ENCODE measurements around the gene ACAD11. TPM values are rescaled to one million over a fixed set of nuclear protein-coding genes. Genes with fewer than 3 reads are reported as not detected.
A peak's percentile ranks its signal among the peaks of the same experiment; 100 is the strongest.

Gene ACAD11
- total and polyA plus RNA-seq, 2 experiments from 2014 or later, result 15.6 to 17.3 TPM

GRCh38 chr3:132555306-132556035 lies 104.1 kb downstream of the ACAD11 start:
- H2AFZ ChIP-seq, result no peak overlapping the region
- H3K27ac ChIP-seq, result no peak overlapping the region
- H3K36me3 ChIP-seq (ENCODE audit: low read depth), result no peaks in the 10 kb centered on the region
- H3K4me2 ChIP-seq (ENCODE audit: unreplicated experiment), result no peak overlapping the region
- H3K27me3 ChIP-seq (replicated peaks; ENCODE audit: insufficient read depth), result no peaks in the 10 kb centered on the region
- H3K79me2 ChIP-seq (ENCODE audit: insufficient read depth), result no peaks in the 10 kb centered on the region
- in situ Hi-C loops (cut with MboI), result no loop called here
- no peaks in the 10 kb centered on the region for H4K20me1 ChIP-seq (ENCODE audit: insufficient read depth)
- no peaks in the 10 kb centered on the region for H3K9me3 ChIP-seq (ENCODE audit: low read depth)
- no peaks in the 10 kb centered on the region for H3K9me2 ChIP-seq (ENCODE audit: insufficient read depth)
- no peak overlapping the region for H3K4me3 ChIP-seq
- no peak for DNase-seq
- H3F3A ChIP-seq (ENCODE audit: insufficient read depth), result peaks cover 4% of the 10 kb centered on the region
- peaks cover 6% of the 10 kb centered on the region for H3K4me1 ChIP-seq (ENCODE audit: insufficient read depth)
- H3K9ac ChIP-seq, result no peak overlapping the region
- 61 to 65% methylated on average over 5 of the region's 5 CpGs for WGBS, 2 experiments (ENCODE audit: low coverage in 1 of 2, low lambda C conversion rate in 2 of 2, missing lambda C conversion rate in 2 of 2)
- TF ChIP-seq EZH2phosphoT487 (IDR thresholded peaks at IDR 0.05; ENCODE audit: insufficient read depth, low read depth), result no peak
- TF ChIP-seq EZH2 (IDR thresholded peaks at IDR 0.05; ENCODE audit: insufficient read depth, poor library complexity, severe bottlenecking), result no peak

- in situ Hi-C loops (cut with MboI), result no loop called here
- Histone ChIP-seq H3K27me3 (replicated peaks; ENCODE audit: insufficient read depth) (no peaks in the 10 kb centered on the region), H3K9ac (no peak overlapping the region), H3K27ac (no peak overlapping the region), H3K4me2 (ENCODE audit: unreplicated experiment) (no peak overlapping the region), H3K9me3 (ENCODE audit: low read depth) (no peaks in the 10 kb centered on the region), H4K20me1 (ENCODE audit: insufficient read depth) (no peaks in the 10 kb centered on the region), H3K79me2 (ENCODE audit: insufficient read depth) (no peaks in the 10 kb centered on the region), H3K36me3 (ENCODE audit: low read depth) (no peaks in the 10 kb centered on the region), H3K9me2 (ENCODE audit: insufficient read depth) (no peaks in the 10 kb centered on the region), H3K4me1 (ENCODE audit: insufficient read depth) (peaks cover 16% of the 10 kb centered on the region), H3K4me3 (no peak overlapping the region), H3F3A (ENCODE audit: insufficient read depth) (peaks cover 14% of the 10 kb centered on the region), H2AFZ (no peak overlapping the region)
- TF ChIP-seq EZH2phosphoT487 (IDR thresholded peaks at IDR 0.05; ENCODE audit: insufficient read depth, low read depth) (no peak), EZH2 (IDR thresholded peaks at IDR 0.05; ENCODE audit: insufficient read depth, poor library complexity, severe bottlenecking) (no peak)
- no peak for DNase-seq
- WGBS, 2 experiments (ENCODE audit: low coverage in 1 of 2, low lambda C conversion rate in 2 of 2, missing lambda C conversion rate in 2 of 2), result 27 to 30% methylated on average over 8 of the region's 8 CpGs
These were observed 105.2 kb downstream of the ACAD11 start for GRCh38 chr3:132554437-132554836.

DNA sequence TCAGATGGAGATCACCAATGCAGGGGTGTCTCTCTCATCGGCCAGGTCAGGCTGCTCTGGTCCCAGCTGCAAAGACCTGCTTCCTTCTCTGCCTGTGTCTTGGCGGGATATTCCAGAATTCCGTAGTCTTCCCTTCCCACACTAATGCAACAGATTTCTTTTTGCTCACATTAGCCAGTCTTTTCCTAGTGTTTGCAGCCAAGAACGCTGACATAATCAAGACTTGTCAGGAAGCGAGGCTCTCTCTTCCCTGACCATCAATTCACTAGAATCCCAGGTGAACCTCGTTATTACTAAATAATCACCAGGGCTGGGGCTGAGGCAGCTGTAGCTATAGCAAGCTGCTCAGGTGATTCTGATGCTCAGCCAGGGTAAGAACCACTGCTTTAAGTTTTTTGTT lies 105.8 kb downstream of the ACAD11 start:
- H2AFZ ChIP-seq, result no peak overlapping the region
- H3K27me3 ChIP-seq (replicated peaks; ENCODE audit: insufficient read depth), result no peaks in the 10 kb centered on the region
- H3K9ac ChIP-seq, result no peak overlapping the region
- H3F3A ChIP-seq (ENCODE audit: insufficient read depth), result peaks cover 15% of the 10 kb centered on the region
- H3K27ac ChIP-seq, result no peak overlapping the region
- H3K4me3 ChIP-seq, result no peak overlapping the region
- TF ChIP-seq EZH2 (IDR thresholded peaks at IDR 0.05; ENCODE audit: insufficient read depth, poor library complexity, severe bottlenecking) (no peak), EZH2phosphoT487 (IDR thresholded peaks at IDR 0.05; ENCODE audit: insufficient read depth, low read depth) (no peak)
- H3K9me2 ChIP-seq (ENCODE audit: insufficient read depth), result no peaks in the 10 kb centered on the region
- no peaks in the 10 kb centered on the region for H4K20me1 ChIP-seq (ENCODE audit: insufficient read depth)
- H3K79me2 ChIP-seq (ENCODE audit: insufficient read depth), result no peaks in the 10 kb centered on the region
- WGBS, 2 experiments (ENCODE audit: low coverage in 1 of 2, low lambda C conversion rate in 2 of 2, missing lambda C conversion rate in 2 of 2), result 33 to 37% methylated on average over 6 of the region's 6 CpGs
- DNase-seq, result no peak
- in situ Hi-C loops (cut with MboI), result no loop called here
- H3K4me1 ChIP-seq (ENCODE audit: insufficient read depth), result peaks cover 18% of the 10 kb centered on the region
- H3K36me3 ChIP-seq (ENCODE audit: low read depth), result no peaks in the 10 kb centered on the region
- H3K9me3 ChIP-seq (ENCODE audit: low read depth), result no peaks in the 10 kb centered on the region
- H3K4me2 ChIP-seq (ENCODE audit: unreplicated experiment), result no peak overlapping the region

DNA sequence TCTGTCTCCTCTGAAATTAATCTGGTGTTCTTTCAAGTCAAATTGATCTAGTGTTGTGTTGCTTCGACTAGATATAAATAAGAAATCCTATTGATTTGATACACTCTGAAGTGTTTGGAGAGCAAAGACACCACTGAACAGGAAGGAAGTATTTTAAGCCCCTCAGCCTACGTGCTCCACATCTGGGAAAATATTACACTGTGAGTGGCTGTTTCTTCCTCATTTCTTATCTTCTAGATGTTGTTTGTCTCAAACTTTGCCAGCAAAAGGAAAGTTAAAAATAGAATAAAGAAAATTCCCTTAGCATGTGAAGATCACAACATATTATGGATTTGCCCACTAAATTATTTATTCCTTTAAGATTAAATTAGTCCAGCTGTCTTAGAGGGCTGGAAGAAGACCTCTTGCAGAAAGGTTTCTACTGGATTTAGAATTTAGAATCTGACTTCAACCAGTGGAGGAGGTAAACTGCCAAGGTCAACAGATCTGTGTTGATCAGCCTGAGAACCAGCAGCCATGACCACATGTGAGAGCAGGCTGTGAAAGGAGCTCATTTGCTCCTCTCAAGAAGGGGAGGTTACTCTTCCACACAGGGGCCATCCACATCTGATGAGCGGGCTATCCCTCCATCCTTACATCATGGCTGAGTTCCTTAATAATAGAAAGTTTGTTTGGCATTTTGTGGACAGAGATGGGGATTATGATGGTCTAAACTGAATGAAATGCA lies 108.9 kb downstream of the ACAD11 start:
- WGBS, 2 experiments (ENCODE audit: low coverage in 1 of 2, low lambda C conversion rate in 2 of 2, missing lambda C conversion rate in 2 of 2), result 80 to 82% methylated on average over 3 of the region's 3 CpGs
- Histone ChIP-seq H3K4me1 (ENCODE audit: insufficient read depth) (peaks cover 18% of the 10 kb centered on the region), H2AFZ (no peak overlapping the region), H3K4me3 (no peak overlapping the region), H3F3A (ENCODE audit: insufficient read depth) (peaks cover 15% of the 10 kb centered on the region), H3K79me2 (ENCODE audit: insufficient read depth) (no peaks in the 10 kb centered on the region), H3K36me3 (ENCODE audit: low read depth) (no peaks in the 10 kb centered on the region), H3K27ac (peak overlapping the region; percentile 50), H3K9me3 (ENCODE audit: low read depth) (no peaks in the 10 kb centered on the region), H3K4me2 (ENCODE audit: unreplicated experiment) (peak overlapping the region; percentile 28), H3K9me2 (ENCODE audit: insufficient read depth) (no peaks in the 10 kb centered on the region), H3K9ac (no peak overlapping the region), H3K27me3 (replicated peaks; ENCODE audit: insufficient read depth) (no peaks in the 10 kb centered on the region), H4K20me1 (ENCODE audit: insufficient read depth) (no peaks in the 10 kb centered on the region)
- no peak for TF ChIP-seq EZH2phosphoT487 (IDR thresholded peaks at IDR 0.05; ENCODE audit: insufficient read depth, low read depth)
- in situ Hi-C loops (cut with MboI), result no loop called here
- DNase-seq, result no peak
